NCI-H1092 (cell line): ENCODE data around the gene MCL1.

Experiments used
- DNase-seq: peaks from one replicate; lab custom pipeline; 2025; lab: John Stamatoyannopoulos, UW

Gene MCL1

DNA sequence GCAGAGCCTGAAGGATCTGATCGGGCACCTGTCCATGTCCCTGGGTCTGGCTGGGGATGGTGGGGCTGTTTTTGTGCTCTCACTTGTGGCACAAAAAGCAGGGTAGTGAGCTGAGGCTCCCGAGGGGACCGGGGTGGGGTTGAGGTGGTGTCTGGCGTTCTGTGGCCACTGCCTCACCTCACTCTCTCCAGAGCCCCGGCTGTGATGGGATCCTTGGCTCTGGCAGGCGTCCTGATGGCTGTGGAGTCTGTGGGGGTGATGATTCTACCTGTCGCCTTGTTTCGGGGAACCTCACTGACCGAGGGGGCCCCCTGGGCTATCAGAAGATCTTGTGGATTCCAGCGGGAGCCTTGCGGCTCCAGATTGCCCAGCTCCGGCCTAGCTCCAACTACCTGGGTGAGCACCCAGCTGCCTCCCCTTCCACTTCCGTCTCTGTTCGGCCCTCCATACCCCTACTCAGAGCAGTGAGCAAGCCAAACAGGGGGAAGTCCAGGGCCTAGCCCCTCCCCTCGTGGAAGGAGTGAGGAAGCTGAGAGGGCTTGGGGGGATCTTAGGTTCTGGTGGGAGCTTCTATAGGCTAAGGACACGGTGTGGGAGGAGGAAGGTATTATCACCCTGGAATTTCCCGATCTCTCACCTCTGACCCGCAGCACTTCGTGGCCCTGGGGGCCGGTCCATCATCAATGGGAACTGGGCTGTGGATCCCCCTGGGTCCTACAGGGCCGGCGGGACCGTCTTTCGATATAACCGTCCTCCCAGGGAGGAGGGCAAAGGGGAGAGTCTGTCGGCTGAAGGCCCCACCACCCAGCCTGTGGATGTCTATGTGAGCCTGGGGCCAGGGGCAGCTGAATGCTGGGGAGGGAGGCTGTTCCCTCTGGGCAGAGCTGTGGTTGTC, 23.2 kb downstream of the MCL1 start:
- no peak for DNase-seq

DNA sequence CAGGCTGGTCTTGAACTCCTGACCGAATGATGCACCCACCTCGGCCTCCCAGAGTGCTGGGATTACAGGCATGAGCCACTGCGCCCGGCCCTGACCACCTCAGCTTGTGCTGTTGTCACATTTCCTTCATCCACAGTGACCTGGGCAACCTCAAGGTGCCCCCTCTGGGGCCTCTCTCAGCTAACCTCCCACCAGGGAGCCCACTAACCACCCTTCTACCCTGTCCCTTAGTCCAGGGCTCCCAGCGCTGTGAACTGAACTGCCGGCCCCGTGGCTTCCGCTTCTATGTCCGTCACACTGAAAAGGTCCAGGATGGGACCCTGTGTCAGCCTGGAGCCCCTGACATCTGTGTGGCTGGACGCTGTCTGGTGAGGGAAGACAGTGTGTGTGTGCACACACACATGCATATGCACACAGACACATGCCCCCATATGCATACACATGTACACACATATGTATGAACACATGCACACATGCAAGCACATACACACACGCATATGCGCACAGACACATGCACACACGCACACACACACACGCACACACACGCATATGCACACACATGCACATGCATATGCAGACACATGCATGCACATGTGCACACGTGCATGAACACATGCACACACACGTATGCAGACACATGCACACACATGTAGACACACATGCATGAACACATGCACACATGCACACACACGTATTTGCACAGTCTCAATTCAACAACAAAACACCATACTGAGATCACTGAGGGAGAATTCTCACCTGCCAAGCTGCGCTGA, 24.0 kb downstream of the MCL1 start:
- DNase-seq, result no peak

DNA sequence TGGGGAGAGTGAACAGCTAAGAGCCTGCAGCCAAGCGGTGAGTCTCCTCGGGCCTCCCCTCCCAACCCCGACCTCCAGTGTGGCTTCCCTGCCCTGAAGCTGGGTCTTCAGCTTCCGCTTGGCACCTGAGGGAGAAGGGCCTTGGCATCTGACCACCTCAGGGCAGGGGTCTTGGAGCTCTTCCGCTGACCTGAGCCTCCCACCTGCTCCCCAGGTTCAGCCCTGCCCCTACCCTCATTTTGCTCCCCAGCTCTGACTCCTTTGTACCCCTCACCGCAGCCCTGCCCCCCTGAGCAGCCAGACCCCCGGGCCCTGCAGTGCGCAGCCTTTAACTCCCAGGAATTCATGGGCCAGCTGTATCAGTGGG, 25.3 kb downstream of the MCL1 start:
- DNase-seq, result no peak

DNA sequence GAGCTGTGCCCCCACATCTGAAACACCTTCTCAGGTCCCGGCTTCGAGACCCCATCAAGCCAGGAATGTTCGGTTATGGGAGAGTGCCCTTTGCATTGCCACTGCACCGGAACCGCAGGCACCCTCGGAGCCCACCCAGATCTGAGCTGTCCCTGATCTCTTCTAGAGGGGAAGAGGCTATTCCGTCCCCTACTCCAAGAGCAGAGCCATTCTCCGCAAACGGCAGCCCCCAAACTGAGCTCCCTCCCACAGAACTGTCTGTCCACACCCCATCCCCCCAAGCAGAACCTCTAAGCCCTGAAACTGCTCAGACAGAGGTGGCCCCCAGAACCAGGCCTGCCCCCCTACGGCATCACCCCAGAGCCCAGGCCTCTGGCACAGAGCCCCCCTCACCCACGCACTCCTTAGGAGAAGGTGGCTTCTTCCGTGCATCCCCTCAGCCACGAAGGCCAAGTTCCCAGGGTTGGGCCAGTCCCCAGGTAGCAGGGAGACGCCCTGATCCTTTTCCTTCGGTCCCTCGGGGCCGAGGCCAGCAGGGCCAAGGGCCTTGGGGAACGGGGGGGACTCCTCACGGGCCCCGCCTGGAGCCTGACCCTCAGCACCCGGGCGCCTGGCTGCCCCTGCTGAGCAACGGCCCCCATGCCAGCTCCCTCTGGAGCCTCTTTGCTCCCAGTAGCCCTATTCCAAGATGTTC, 25.9 kb downstream of the MCL1 start:
- no peak for DNase-seq

DNA sequence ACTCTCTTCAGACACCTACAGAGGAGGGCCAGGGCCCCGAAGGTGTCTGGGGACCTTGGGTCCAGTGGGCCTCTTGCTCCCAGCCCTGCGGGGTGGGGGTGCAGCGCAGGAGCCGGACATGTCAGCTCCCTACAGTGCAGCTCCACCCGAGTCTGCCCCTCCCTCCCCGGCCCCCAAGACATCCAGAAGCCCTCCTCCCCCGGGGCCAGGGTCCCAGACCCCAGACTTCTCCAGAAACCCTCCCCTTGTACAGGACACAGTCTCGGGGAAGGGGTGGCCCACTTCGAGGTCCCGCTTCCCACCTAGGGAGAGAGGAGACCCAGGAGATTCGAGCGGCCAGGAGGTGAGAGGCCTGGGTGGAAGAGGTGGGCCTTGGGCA, 26.5 kb downstream of the MCL1 start:
- DNase-seq, result no peak

DNA sequence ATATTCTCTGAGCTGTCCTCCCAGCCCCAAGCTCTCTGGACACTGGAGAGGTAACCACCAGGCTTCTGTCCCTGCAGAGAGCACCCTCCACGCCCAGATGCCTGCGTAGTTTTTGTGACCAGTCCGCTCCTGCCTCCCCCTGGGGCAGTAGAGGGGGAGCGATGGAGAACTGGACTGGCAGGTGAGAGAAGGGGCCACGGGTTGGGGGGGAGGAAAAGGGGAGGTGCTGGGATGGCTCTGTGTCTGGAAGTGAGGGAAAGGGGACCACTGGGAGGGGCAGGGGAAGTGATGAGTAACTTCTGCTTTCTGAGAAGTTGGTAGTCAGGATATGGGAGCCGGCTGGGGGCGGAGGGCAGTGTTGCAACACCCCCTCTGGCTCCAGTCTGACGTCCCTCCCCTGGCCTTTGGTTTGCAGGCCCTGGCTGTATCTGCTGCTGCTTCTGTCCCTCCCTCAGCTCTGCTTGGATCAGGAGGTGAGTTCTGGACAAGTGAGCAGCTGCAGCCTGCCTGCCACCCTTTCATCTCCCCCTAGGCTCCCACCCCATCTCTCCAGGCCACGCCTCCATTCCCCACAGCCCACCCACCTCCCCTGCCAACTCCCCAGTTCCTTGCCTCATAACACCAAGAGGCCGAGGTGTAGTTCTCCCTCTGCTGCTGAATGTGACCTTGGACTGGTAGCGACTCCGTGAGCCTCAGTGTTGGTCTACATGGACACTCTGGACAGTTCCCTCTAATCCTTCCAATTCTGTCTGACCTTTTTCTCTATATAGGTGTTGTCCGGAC, 27.1 kb downstream of the MCL1 start:
- no peak for DNase-seq

DNA sequence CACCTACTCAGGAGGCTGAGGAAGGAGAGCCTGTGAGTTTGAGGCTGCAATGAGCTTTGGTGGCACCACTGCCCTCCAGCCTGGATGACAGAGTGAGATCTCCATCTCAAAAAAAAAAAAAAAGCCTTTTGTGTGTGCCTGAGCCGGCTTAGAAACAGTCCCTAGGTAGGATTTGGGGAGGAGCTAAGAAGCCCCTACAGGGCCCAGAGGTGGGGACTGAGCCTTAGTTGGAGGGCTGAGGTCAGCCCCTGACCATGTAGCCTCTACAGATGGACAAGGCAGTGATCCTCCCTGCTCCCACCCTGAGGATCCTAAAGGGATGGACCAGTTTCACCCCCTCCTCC, 27.7 kb downstream of the MCL1 start:
- DNase-seq, result no peak

DNA sequence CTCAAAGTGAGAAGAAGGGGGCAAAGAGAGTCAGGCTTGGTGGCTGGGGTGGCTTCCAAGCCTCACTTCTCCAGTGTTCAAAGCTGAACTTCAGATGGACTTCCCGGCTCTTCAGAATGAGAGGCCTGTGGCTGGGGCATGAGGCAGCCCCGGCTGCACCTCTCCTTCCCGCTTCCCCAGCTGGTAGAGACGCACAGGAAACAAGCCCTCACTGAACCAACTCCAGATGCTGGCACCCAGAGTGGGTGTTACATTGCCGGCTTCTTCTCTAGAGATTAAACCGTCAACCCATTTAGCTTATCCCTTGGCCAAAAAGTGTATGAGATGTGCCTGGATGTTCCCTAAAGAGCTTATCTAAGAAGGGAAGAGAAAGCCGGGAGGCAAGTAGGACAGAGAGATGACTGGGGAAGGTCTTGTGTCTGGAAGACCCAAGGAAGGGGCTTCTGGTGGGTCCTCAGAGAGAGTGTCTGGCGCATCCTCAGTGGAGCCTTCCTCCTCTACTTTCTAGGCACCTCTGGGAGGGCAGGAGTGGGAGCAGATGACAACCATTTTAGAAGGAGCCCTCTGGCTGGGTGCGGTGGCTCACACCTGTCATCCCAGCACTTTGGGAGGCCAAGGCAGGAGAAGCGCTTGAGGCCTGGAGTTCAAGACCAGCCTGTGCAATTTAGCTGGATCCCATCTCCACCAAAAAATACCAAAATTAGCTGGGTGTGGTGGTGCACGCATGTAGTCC, 28.2 kb downstream of the MCL1 start:
- no peak for DNase-seq

DNA sequence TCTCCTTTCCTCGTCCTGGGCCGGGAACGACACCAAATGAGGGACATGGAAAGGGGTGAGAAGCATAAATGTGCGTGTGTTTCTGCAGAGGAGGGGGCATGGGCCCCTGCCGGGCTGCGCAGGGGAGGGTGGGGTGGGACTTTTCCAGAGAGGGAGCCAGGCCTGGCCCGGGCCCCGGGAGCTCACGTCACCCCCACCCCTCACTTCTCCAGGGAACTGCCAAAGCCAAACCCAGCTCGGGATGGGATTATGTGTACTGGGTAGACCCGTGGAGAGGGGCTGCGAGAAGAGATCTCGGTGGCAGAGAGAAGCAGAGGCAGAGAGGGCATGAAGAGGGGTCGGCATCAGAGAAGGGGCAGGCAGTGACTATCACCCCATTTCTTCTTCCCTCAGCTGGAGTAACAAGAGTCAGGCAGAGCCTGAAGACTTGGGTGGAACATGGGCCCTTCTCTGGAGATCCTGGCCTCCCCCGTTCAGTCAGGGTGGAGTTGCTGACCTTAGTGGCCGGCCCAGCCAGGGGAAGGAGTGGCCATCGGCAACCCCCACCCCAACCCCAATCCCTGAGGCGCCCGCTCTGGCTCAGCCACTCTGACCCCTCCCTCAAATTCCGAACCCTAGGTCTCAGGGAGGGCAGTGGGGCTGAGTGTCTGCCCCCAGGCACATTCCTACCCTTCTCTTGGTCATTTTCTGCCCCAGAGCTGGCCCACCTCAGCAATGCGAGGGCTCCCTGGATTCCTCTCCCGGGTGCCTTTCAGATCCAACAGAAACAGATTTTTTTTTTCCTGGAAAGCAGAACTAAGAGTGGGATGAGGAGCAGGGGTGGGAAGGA, 29.0 kb downstream of the MCL1 start:
- DNase-seq, result no peak

DNA sequence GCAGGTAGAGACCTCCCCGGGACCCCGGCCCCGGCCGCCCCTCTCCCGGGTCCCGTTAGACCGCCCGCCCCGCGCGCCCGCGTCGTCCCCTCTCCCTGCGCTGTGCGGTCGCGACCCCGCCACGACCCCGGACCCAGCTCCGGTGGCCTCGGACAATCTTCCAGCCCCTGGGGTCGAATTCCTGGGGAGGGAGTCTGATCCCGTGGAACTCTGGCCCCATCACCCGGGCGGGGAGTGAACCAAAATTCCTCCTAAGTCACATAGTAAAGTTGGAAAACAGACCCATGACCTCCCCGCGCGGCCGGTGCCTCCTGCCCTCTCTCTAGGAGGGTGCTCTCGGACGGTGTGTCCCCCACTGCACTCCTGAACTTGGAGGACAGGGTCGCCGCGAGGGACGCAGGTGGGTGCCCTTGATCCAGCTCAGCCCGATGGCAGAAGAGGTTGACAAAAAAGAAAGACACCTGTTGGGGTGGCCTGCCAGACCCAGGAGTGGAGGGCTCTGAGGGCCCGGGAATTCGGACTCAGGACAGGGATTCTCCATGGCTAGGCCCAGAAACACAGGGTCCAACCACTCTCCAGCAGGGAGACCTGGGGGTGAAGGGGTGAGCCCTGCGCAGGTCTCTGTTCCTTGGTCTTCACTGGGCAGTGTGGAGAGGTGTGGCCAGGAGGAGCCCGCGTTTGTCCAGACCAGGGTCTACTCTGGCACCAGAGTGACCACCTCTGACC, 29.8 kb downstream of the MCL1 start:
- DNase-seq, result no peak

DNA sequence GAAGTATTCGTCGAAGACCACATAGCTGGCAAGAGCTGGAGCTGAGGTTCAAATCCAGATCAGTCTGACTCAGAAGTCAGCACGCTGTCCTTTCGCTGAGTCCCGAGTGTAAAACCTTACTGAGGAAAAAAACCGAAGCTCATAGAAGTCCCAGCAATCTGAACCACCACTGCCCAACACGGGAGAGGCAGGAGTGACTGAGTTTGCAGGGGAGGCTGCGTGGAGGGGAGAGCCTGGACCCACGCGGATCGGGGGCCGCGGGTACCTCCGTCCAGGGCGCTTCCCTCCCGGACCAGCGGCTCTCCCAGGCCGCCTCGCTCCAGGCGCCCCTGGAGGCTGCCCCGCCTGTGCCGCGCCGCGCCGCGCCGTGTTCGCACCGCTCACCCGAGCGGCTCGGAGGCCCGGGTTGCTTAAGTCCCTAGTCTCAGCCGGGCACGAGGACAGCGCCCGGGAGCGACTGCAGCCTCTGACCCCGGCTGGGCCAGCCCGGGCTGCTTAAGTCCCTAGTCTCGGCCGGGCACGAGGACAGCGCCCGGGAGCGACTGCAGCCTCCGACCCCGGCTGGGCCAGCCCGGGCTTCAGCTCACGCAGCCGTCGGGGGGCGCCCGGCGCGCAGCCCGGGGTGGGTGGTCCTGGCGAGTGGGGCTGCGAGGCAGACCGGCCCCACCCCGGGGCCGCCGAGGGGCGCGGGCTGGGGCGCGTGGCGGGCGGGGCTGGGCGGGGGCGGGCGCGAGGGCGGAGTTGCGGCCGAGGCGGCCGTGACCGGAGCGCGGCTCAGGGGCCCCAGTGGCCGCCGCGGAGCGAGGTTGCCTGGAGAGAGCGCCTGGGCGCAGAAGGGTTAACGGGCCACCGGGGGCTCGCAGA, 30.5 kb downstream of the MCL1 start, which contains the start of gene ADAMTSL4:
ADAMTSL4 (plus strand) TSS at position 777 of the 864 bp plus-strand sequence. CDS start 2,881 bp downstream, outside the sequence.
- peak; percentile 51 for DNase-seq

DNA sequence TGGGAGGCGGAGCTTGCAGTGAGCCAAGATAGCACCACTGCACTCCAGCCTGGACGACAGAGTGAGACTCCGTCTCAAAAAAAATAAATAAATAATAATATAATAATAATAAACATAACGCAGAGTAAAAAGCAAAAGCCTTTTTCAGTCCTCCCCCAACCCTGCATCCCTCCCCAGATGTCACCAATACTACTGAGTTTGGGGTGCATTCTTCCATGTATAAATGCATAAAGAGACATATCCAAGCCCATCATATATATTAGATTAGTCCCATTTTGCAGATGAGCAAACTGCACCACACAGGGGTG, 31.1 kb downstream of the MCL1 start:
- DNase-seq, result no peak

DNA sequence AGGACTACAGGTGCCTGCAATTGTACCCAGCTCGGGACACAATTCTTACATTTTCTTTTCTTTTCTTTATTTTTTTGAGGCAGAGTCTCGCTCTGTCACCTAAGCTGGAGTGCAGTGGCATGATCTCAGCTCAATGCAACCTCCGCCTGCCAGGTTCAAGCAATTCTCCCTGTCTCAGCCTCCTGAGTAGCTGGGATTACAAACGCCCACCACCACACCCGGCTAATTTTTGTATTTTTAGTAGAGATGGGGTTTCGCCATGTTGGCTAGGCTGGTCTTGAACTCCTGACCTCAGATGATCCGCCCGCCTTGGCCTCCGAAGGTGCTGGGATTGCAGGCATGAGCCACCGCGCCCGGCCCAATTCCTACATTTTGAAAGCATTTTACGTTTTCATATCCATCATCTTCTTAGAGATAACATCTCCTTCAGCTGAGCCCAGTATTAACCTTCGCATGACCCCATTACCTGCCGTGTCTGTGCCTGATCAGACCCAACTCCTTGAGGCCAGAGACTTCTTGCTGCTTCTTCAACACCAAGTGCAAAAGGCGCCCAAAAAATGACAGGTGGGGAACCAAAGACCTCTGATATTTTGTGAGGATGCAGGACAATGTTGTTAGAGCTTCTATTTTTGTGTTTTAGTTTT, 33.0 kb downstream of the MCL1 start:
- DNase-seq, result no peak

DNA sequence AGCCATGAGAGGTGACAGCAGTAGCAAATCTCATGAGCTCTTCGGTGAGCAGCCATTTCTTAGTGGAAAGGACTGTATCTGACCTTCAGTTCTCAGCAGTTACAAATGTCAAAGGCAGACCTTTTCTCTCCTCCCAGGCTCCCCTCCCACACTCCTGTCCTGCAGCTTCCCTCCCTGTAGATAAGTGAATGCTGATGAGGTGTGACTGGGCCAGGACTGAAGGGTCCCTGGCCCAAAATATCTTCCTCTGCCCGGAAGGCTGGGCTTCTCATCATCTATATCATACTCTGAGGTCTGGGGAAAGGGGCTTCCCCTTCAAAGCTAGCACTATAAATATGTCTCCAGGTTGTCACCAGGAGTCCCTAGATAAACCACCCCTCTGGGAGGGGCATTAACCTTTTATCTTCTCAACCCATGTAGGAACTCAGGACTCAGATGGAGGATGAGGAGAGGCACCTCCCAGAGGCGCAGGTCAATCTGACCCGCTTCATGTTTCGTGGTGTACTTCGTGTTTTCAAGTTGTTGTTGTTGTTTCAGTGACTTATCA, 33.9 kb downstream of the MCL1 start:
- no peak for DNase-seq

DNA sequence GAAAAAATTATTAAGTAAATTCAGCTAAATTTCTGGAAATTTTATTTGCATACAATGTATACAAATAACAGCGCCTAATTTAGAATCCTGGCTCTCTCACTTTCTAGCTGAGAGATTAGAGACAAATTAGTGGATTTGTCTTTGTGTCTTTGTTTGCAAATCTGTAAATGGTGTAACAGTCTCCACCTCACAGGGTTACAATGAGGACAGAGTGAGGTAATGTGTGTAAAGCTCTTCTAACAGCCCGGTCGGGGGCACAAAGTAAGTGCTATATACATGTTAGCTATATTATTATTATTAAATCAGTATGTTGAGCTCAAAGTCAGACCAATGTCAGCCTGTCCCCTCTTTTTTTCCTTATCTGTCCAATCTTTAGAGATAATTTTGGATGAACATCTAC, 35.2 kb downstream of the MCL1 start:
- peak; percentile 41 for DNase-seq

DNA sequence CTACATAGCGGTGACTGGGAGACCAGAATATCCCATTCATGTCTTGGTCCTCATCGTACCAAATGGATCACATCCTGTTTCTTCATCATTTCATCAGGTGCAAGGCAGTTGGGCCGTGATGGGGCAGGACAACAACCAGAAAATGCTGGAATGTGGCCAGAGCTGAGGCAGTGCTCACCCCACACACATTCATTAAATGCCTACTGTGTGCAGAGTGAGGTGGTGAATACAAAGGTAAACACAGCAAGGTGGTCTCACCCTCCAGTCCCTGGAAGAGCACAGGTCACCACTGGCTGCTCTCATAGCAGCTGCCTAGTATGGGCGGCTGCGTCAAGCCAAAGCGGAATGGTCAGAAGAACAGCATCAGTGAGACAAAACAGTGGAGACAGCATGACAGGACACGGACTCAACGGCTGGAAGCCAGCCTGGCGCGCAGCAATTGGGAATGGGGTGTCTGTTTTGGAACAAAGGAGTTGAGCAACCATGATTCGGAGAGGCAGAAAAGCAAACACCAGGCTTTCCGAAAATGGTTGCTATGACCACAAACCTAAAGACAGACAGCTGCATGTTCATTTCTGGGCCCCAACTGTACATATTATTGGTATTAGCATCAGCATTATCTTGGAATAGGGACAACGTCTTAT, 35.8 kb downstream of the MCL1 start:
- peak; percentile 90 for DNase-seq
